ENCODE results near the gene PMS2. TPM values are rescaled to one million over a fixed set of nuclear protein-coding genes. Genes with fewer than 3 reads are reported as not detected.

PMS2 gene
- total and polyA plus RNA-seq, 2 donors (not counting 1 experiment from before 2014, with no cell fraction given), result 8.1 to 20.3 TPM

DNA sequence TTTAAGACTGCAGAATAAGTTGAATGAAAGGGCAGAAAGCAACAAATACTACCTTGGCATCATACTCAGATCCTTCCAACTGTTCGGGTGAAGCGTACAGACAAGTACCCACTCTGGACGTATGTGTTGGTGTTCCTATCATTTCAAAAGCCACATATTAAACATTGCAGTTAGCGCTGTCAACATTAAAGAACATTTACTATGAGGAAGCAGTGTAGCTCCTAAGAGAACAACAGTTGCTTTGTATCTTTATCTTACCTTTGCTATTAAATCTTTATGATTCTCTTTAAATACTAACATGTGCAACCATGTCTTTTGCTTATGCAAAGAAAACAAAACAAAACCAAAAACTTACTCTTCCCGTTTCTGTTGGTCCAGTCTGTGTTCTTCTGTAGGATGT, 19.7 kb upstream of the PMS2 start:
- no peak for TF ChIP-seq CTCF (IDR thresholded peaks at IDR 0.05)
- TF ChIP-seq EZH2 (IDR thresholded peaks at IDR 0.05; ENCODE audit: borderline replicate concordance, insufficient read depth, low read depth, low read length, poor library complexity, severe bottlenecking), result no peak
- ATAC-seq (ENCODE audit: low read depth) (no peak), DNase-seq (no peak)
- Mint-ChIP-seq H3K9me3 (ENCODE audit: insufficient read depth) (no peaks in the 10 kb centered on the region), H3K27me3 (no peaks in the 10 kb centered on the region), H3K27ac (peak overlapping the region; percentile 77), H3K4me1 (peaks cover 22% of the 10 kb centered on the region), H3K4me3 (no peak overlapping the region)
- ChIA-PET POLR2A (no interaction called here), CTCF (interaction anchor here (1.2 kb wide), 1 partner anchor 112 kb away, joined by 3 read pairs; no protein-coding TSS in a partner anchor)
- Histone ChIP-seq H3K27ac (ENCODE audit: low read length in 2 of 2) (no peak overlapping the region), H3K36me3 (replicated peaks in 1 of 2; ENCODE audit: control extremely low read depth in 1 of 2, control insufficient read depth in 1 of 2, extremely low read depth in 1 of 2, insufficient read depth in 2 of 2, low read length in 1 of 2) (peaks cover 6 to 71% of the 10 kb centered on the region in 2 experiments), H3K9ac (ENCODE audit: low read length) (no peak overlapping the region), H3K4me3 (ENCODE audit: control extremely low read depth in 1 of 5, extremely low read depth in 1 of 5, insufficient read depth in 1 of 5, low read depth in 2 of 5, low read length in 4 of 5) (no peak overlapping the region), H3K27me3 (replicated peaks in 1 of 4; ENCODE audit: control extremely low read depth in 1 of 4, control insufficient read depth in 3 of 4, insufficient read depth in 4 of 4, low read length in 3 of 4) (no peaks in the 10 kb centered on the region), H3K79me2 (ENCODE audit: control insufficient read depth, insufficient read depth, low read length) (peaks cover 20% of the 10 kb centered on the region), H3K9me3 (ENCODE audit: control extremely low read depth in 1 of 3, control insufficient read depth in 2 of 3, insufficient read depth in 1 of 3, low read length in 2 of 3) (no peaks in the 10 kb centered on the region), H3K4me2 (replicated peaks; ENCODE audit: low read depth, low read length, poor library complexity, severe bottlenecking) (no peak overlapping the region), H4K20me1 (ENCODE audit: control insufficient read depth, insufficient read depth, low read length, poor library complexity, severe bottlenecking) (no peaks in the 10 kb centered on the region), H3K4me1 (ENCODE audit: control insufficient read depth in 2 of 2, insufficient read depth in 2 of 2, low read length in 2 of 2) (peaks cover 15 to 22% of the 10 kb centered on the region in 2 donors), H2AFZ (ENCODE audit: insufficient read depth, low read depth, low read length, poor library complexity, severe bottlenecking) (no peak overlapping the region)
- 100% methylated on average over 2 of the region's 5 CpGs for WGBS (ENCODE audit: insufficient coverage)
- intact Hi-C loops (cut with micrococcal nuclease), result no loop called here

- peaks cover 8 to 73% of the 10 kb centered on the region in 2 experiments for H3K36me3 ChIP-seq (replicated peaks in 1 of 2; ENCODE audit: control extremely low read depth in 1 of 2, control insufficient read depth in 1 of 2, extremely low read depth in 1 of 2, insufficient read depth in 2 of 2, low read length in 1 of 2)
- peak overlapping the region; percentile 64 to 79 for H3K27ac ChIP-seq (ENCODE audit: low read length in 2 of 2)
- peaks cover 14% of the 10 kb centered on the region for H3K79me2 ChIP-seq (ENCODE audit: control insufficient read depth, insufficient read depth, low read length)
- ChIA-PET POLR2A (no interaction called here), CTCF (interaction anchor here (0.6 to 2.6 kb wide), 7 partner anchors 13 to 1891 kb away, joined by 3 to 10 read pairs (median 3); no protein-coding TSS in a partner anchor)
- intact Hi-C loops (cut with micrococcal nuclease), result no loop called here
- H3K9me3 Mint-ChIP-seq (ENCODE audit: insufficient read depth), result no peaks in the 10 kb centered on the region
- WGBS (ENCODE audit: insufficient coverage), result no CpG with 5 or more reads among the region's 1 CpG
- H3K4me1 Mint-ChIP-seq, result peaks cover 22% of the 10 kb centered on the region
- H3K4me1 ChIP-seq (ENCODE audit: control insufficient read depth in 2 of 2, insufficient read depth in 2 of 2, low read length in 2 of 2), result peaks cover 15 to 22% of the 10 kb centered on the region in 2 donors
- H4K20me1 ChIP-seq (ENCODE audit: control insufficient read depth, insufficient read depth, low read length, poor library complexity, severe bottlenecking), result no peaks in the 10 kb centered on the region
- H3K4me3 ChIP-seq (ENCODE audit: control extremely low read depth in 1 of 5, extremely low read depth in 1 of 5, insufficient read depth in 1 of 5, low read depth in 2 of 5, low read length in 4 of 5), result no peak overlapping the region
- H3K27me3 ChIP-seq (replicated peaks in 1 of 4; ENCODE audit: control extremely low read depth in 1 of 4, control insufficient read depth in 3 of 4, insufficient read depth in 4 of 4, low read length in 3 of 4), result no peaks in the 10 kb centered on the region
- DNase-seq (no peak), ATAC-seq (ENCODE audit: low read depth) (no peak)
- no peak overlapping the region for H3K9ac ChIP-seq (ENCODE audit: low read length)
- no peaks in the 10 kb centered on the region for H3K27me3 Mint-ChIP-seq
- no peak for TF ChIP-seq CTCF (IDR thresholded peaks at IDR 0.05)
- no peak overlapping the region for H2AFZ ChIP-seq (ENCODE audit: insufficient read depth, low read depth, low read length, poor library complexity, severe bottlenecking)
- H3K4me2 ChIP-seq (replicated peaks; ENCODE audit: low read depth, low read length, poor library complexity, severe bottlenecking), result no peak overlapping the region
- H3K27ac Mint-ChIP-seq, result peak overlapping the region; percentile 1
- no peaks in the 10 kb centered on the region for H3K9me3 ChIP-seq (ENCODE audit: control extremely low read depth in 1 of 3, control insufficient read depth in 2 of 3, insufficient read depth in 1 of 3, low read length in 2 of 3)
- H3K4me3 Mint-ChIP-seq, result no peak overlapping the region
Observed at GRCh38 chr7:6027806-6028365, 19.0 kb upstream of the PMS2 start.

Data from B cell (primary cell).